GM19239 (cell line): Measurements from ENCODE around the gene NKIRAS2.
A peak's percentile ranks its signal among the peaks of the same experiment; 100 is the strongest.

Experiments
- DNase-seq: peaks from one replicate; pipeline ENCODE4 v3.0.0; 2011; ENCODE audit warnings: low spot score; ENCODE audit not compliant: insufficient read length
- FAIRE-seq: peaks from 2 replicates; lab custom pipeline; 2011; peaks lifted over from hg19 to GRCh38; lab: Jason Lieb, UNC

NKIRAS2 gene

DNA sequence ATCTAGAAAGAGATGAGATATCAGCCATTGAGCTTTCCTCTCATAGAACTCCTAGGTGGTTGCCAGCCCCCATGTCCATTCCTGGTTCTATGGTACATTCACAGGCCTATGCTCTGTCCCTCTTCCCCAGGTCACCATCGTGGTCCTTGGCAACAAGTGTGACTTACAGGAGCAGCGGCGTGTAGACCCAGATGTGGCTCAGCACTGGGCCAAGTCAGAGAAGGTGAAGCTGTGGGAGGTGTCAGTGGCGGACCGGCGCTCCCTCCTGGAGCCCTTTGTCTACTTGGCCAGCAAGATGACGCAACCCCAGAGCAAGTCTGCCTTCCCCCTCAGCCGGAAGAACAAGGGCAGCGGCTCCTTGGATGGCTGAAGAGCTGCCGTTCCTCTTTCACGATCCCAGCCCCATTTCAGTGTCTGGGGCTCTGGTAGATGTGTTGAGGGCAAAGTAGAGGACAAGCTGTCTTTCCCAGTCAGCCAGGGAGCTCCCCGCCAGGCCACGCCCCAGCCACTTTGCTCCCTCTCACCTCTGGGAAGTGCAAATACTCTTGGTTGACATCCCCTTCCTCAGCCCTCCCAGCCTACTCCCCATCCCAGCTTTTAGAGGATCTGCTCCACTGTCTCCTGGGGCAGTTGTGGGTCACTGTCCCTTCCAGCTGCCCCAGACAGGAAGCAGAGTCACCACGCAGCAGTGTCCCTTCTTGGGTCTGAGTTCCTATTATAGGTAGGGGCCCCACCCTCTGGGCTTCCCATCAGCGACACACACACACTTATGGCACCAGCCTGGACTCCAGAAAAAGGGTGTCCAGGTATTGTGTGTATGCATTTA lies 3.8 kb downstream of the NKIRAS2 start:
- FAIRE-seq (no peak), DNase-seq (no peak)

GRCh38 chr17:42025191-42025579 lies 5.3 kb downstream of the NKIRAS2 start:
- FAIRE-seq: no peak
- no peak for DNase-seq

GRCh38 chr17:42025936-42026335 lies 6.0 kb downstream of the NKIRAS2 start:
- DNase-seq (no peak), FAIRE-seq (no peak)

DNA sequence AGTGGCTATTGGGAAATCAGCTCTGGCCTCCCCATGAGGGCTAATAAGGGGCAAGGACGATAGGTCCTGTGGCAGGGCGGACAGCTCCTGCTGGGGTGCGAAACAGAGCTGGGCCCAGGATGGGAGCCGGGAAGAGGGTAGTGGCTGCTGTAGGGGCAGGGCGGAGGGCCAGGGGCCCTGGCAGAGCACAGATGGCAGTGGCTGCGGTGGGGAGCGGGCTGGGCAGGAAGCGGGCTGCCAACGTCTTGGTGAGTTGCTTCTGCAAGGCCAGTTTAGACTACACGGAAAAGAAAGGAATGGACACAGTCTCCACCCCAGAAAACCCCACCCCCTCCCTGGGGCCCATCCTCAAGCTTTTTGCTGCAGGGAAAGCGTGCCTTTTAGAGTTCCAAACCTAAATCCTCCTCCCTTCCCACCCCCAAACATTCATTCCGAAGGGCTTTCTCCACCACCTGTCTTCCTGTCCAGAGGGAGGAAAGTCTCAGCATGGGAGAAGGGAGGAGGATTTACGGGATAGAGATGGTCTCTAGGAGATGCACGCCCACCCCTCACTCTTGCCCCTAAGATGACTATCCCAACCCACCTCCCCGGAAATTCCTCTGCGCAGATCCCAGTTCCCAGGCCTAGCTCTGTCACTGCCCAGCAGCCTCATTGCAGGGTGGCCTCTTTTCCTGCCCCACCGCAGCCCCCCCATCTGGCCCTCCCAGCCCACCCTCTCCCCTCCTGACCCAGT lies 7.1 kb downstream of the NKIRAS2 start:
- FAIRE-seq: no peak
- DNase-seq: no peak

GRCh38 chr17:42027590-42027889 lies 7.7 kb downstream of the NKIRAS2 start:
- DNase-seq: no peak
- FAIRE-seq: no peak

DNA sequence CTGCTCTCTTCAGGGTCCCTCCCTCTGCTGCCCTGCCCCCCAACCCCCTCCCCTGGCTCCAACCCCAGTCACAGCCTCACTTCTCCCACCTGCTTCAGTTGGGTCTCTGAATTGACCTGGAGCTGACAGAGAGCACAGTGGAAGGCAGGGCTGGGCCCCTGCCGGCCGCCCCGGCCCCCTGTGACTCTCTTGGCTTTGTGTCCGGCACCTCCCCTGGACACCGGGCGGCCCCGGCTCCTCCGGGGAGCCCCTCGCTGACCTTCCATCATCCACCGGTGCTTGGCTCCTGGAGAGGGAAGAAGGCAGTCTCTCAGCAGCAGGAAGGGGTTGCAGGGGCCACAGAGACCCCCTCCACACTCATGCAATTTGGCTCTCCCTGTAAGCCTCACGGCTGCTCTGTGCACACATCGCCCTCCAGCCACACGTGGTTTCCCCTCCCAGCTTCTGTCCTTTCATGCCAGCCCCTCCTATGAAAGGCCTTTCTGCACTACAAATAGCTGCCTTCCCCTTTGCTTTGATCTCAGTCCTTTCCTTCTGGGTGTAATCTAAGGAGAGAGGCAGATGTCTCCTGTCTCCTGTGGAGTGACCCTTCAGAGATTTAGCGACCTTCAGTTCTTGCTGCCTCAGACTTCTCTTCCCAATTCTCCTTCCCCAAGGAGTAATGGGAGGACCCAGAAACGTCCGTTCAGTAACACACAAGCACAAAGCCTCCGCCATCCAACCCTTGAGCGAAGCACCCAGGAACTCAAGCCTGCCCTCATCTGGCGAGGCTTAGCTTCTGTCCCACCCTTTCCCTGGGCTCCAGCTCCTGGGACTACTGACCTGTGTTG lies 8.3 kb downstream of the NKIRAS2 start:
- DNase-seq: no peak
- FAIRE-seq: no peak

- DNase-seq: no peak
- no peak for FAIRE-seq
Observed at GRCh38 chr17:42028791-42029127, 8.9 kb downstream of the NKIRAS2 start.

GRCh38 chr17:42031584-42031983 lies 11.7 kb downstream of the NKIRAS2 start:
- DNase-seq: no peak
- FAIRE-seq: no peak

DNA sequence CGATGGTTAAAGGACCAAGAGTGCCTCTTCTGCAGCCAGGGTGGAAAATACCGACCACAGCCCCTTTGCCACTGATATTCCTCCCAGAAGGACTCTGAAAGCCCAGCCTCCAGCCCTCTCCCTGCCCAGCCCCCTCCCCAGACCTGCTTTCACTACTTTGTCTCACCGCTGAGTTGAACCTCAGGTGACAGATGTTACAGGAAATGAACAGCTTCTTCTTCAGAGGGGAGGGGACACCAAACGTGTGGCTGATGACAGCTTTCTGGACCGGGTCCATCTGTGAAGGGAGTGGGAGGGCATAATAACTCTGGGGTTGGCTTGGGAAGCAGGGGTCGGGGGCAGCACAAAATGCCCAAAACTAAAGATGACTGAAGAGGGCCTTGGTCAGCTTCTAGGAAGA lies 14.2 kb downstream of the NKIRAS2 start:
- DNase-seq (no peak), FAIRE-seq (no peak)

DNA sequence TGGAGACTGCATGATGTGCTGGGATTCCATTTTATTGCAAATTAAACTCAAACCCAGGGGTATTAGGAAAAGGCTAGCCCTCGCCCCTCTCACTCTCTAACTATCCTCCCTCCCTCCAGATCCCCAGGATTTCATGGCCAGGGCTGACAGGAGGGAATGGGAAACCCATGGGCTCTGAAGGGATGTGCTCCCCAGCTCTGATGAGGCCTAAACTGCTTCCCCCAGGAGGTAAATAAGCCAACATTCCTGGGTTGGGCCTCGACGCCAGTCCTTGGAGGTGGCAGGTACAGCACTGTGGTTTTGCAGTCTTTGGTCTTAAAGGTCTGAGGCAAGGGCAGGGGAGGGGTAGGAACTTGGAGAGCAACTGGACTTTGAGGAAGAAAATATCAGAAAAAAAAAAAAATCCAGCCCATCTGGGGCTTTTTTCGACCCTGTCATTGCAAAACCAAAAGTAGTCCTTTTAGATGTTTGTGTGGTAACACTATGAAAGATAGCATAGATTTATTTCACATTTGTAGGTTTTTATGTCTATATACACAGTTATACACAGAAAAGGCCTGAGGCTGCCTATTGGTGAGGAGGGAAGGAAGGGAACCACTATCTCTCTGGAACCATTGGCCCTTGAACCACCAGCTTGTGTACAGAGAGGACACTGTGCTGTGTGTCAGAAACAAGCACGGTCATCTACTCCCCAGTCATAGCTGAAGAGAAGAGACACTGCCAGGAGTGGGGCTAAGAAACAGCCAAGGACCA lies 18.5 kb downstream of the NKIRAS2 start:
- DNase-seq (no peak), FAIRE-seq (no peak)

DNA sequence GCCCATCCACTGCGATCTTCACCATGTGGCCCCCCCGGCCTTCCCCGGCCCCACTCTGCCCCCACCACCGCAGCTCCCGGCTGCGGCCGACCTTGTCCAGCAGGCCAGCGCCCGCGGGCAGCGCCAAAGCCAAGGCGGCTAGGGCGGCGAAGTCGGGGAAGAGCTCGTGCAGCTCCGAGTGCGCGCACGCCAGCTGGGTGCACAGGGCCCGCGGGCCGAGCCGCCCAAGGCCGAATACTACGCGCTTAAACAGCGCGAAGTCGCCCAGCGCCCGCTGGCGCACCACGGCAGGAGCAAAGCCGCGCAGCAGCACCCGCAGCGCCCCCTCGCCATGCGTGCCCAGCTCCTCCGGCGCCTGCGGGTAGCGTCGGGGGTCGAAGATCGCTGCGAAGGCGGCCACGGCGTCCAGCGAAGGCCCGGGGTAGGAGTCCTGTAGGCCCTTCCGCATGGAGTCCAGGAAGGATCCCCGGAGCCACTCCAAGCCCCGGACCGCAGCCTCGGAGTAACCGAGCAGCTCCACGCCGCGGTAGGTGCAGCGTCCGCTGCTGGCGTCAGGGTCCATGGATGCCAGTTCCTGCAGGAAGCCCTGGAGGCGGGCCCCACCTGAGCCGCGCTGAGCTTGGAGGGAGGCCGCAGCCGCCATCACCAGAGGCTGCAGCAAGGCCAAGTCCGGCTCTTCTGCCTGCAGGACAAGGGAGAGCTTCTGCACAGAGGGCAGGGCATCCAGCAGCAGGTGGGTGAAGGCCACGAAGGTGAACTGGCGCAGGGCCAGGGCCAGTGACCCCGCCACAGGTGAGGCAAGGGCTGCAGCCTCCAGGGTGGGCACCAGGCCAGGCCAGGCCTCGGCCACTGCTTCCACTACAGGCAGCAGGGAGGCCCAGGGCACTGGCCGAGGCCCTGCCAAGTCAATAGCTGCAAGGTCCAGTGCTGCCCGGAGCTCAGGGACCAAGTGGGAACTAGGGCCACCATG lies 20.2 kb downstream of the NKIRAS2 start:
- DNase-seq (no peak), FAIRE-seq (no peak)

GRCh38 chr17:42040818-42041217 lies 20.9 kb downstream of the NKIRAS2 start:
- DNase-seq (no peak), FAIRE-seq (no peak)

DNA sequence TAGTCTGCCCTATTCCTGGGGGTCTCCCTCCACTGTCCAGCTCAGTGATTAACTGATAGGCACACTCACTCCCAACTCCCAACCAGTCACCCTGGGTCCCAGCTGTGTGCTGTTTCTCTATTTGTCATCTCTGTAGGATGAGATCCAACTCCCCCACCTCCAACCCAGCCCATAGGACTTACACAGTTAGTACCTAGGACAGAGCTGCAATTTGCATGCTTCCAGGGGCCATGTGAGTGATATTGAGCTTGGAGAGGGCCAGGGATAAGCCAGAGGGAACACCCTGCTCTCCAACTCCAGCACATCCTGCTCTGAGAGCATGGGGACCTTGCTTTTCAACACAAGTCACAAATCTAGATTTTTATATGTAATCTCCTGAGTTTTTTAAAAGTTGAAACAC lies 21.7 kb downstream of the NKIRAS2 start:
- FAIRE-seq: no peak
- no peak for DNase-seq

DNA sequence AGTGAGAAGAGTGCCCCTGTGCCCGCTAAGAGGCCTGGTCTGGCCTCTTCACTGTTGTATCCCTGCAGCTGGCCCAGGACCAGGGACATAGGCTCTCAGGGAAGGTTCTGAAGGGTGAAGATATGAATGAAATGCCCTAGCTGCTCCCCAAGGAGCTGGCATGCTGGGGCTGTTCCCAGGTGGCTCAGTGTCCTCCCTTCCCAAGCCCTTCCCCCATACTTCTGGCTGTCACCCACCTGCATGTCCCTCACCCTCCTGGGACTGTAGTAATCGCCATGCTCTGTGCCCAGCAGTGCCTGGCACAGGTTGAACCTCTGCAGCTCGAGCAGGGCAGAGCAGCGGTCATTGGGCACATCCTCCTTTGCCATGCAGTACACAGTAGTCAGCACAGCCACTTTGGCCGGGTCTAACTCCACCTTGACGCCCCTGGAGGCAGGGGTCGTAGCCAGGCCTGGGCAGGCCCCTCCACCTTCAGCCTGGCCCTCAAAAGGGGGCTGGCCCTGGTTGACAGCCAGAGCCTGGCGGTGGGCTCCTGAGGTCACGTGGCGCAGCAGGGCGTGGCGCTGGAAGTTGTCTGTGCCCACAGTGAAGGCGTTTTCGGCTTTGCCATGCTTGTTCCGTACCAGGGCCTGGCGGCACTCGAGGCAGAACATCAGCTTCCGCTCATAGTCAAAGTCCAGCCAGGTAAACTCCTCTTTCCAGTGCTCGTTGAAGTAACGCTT lies 22.9 kb downstream of the NKIRAS2 start:
- DNase-seq: no peak
- no peak for FAIRE-seq

GRCh38 chr17:42045719-42046118 lies 25.8 kb downstream of the NKIRAS2 start:
- no peak for FAIRE-seq
- DNase-seq: no peak

- DNase-seq (no peak), FAIRE-seq (no peak)
Observed at GRCh38 chr17:42047343-42047742, 27.5 kb downstream of the NKIRAS2 start.

- DNase-seq: no peak
Observed at GRCh38 chr17:42049834-42050392, 30.0 kb downstream of the NKIRAS2 start.

DNA sequence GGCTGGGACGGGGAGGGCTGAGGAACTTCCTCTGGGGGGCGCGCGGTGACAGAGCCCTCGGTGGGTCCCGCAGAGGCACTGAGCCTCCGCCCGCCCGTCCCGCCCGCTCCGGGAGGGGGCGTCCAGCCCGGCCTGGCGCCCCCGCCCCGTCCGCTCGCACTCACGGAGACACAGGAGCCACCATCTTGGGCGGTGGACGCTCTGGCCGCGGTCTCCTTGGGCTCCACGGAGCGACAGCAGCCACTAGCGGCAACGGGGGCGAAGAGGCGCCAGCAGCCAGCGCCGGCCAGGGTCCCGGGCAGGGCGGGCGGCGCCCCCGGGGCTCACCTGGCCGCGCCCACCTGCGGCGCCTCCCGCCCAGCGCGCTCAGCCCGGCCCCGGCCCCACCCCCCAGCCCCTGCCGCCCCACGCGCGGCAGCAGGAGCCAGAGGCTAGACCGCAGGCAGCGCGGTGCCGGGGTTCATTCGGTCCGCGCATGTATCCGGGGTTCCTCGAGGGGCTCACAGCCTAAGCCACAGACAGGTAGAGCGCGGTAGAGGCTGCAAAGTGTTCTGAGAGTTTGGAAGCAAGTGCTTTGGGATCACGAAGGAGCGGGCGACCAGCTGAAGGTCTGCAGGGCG lies 30.6 kb downstream of the NKIRAS2 start, which contains the start of gene C17orf113:
Gene C17orf113, minus strand, starts transcription at position 209 of the 620 bp plus-strand sequence. CDS start 7,225 bp downstream, outside the sequence.
- peak; percentile 11 for FAIRE-seq
- peak; percentile 90 for DNase-seq

More at GRCh38 chr17:42049834-42050392, 30.0 kb downstream of the NKIRAS2 start:
- peak; percentile 40 for FAIRE-seq
